Left cardiac atrium (tissue), 4 donors: ENCODE measurements around the gene PSMC3. TPM values are rescaled to one million over a fixed set of nuclear protein-coding genes. Genes with fewer than 3 reads are reported as not detected.

Experiments
- ATAC-seq, 2 donors: fragments of 200-7000 bp; cut with Tn5 transposase; one replicate each; pipeline ENCODE4 v1.9.1; 2020; ENCODE audit warnings: mild to moderate bottlenecking in 2 of 2, moderate library complexity in 2 of 2
- DNase-seq: peaks from one replicate; pipeline ENCODE4 v3.0.0-alpha.2; 2020
- intact Hi-C, 2 donors: fragments of 100-400 bp; cut with DNase I; formaldehyde crosslinking; loops; one replicate each; pipeline versions ENCODE4 v1.14.1 to v1.15.1; 2022 to 2023
- total RNA-seq, 2 donors: library from RNA; stranded (reverse); fragmentation: NEBNext Ultra II Directional; extraction: Animal tissue kit (Norgen Biotek cat#: 25700); gene quantifications; one replicate each; pipeline ENCODE4 v1.2.1, GENCODE V29; 2021
- donor health status: DM: no; HTN: yes; CAD: no.
- donor health status: DM: no; HTN: yes; CAD: no; lungs with severe emphysema.
- donor health status: DM: yes; HTN: yes; CAD: no.
- donor health status: Dilated cardiomyopathy.

The PSMC3 gene
- total RNA-seq, 2 donors from 2014 or later: 133 to 154 TPM

DNA sequence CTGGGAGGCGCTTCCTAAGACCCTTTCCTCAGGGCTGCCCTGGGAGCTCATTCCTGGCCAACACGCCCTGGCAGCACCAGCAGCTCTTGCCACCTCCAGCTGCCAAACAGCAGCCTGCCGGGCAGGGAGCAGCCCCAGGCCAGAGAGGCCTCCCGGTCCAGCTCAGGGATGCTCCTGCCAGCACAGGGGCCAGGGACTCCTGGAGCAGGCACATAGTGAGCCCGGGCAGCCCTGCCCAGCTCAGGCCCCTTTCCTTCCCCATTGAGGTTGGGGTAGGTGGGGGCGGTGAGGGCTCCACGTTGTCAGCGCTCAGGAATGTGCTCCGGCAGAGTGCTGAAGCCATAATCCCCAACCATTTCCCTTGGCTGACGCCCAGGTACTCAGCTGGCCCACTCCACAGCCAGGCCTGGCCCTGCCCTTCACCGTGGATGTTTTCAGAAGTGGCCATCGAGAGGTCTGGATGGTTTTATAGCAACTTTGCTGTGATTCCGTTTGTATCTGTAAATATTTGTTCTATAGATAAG, 10.2 kb downstream of the PSMC3 start:
- ATAC-seq (peak; percentile 82 to 90), DNase-seq (peak; percentile 90)
- intact Hi-C loops: no loop called here

DNA sequence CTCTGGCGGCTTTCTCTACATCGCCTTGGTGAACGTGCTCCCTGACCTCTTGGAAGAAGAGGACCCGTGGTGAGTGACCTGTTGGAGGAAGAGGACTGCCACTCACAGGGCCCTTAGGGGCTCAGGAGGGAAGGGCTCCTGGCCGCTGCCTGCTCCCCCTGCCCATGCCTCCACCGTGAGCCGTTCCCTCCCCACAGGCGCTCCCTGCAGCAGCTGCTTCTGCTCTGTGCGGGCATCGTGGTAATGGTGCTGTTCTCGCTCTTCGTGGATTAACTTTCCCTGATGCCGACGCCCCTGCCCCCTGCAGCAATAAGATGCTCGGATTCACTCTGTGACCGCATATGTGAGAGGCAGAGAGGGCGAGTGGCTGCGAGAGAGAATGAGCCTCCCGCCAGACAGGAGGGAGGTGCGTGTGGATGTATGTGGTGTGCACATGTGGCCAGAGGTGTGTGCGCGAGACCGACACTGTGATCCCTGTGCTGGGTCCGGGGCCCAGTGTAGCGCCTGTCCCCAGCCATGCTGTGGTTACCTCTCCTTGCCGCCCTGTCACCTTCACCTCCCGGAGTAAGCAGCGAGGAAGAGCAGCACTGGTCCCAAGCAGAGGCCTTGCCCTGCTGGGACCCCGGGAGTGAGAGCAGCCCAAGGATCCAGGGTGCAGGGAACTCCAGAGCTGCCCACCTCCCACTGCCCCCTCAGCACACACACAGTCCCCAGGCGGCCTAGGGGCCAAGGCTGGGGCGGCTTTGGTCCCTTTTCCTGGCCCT, 11.0 kb downstream of the PSMC3 start:
- peak in 1 of 2 donors; percentile 4 for ATAC-seq
- intact Hi-C loops: no loop called here
- DNase-seq: no peak

DNA sequence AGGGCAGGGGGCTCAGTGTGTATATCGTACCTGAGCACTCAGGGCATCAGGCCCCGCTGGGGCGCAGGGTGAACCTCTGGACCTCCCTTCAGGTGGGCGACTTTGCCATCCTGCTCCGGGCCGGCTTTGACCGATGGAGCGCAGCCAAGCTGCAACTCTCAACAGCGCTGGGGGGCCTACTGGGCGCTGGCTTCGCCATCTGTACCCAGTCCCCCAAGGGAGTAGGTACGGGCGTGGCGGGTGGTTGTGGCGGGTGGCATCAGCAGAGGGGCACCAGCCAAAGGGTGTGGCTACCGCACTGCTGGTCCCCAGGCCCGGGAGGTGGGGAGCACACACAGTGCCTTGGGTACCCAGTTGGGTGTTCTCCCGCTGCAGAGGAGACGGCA, 11.6 kb downstream of the PSMC3 start:
- DNase-seq: no peak
- no peak for ATAC-seq
- intact Hi-C loops: no loop called here

DNA sequence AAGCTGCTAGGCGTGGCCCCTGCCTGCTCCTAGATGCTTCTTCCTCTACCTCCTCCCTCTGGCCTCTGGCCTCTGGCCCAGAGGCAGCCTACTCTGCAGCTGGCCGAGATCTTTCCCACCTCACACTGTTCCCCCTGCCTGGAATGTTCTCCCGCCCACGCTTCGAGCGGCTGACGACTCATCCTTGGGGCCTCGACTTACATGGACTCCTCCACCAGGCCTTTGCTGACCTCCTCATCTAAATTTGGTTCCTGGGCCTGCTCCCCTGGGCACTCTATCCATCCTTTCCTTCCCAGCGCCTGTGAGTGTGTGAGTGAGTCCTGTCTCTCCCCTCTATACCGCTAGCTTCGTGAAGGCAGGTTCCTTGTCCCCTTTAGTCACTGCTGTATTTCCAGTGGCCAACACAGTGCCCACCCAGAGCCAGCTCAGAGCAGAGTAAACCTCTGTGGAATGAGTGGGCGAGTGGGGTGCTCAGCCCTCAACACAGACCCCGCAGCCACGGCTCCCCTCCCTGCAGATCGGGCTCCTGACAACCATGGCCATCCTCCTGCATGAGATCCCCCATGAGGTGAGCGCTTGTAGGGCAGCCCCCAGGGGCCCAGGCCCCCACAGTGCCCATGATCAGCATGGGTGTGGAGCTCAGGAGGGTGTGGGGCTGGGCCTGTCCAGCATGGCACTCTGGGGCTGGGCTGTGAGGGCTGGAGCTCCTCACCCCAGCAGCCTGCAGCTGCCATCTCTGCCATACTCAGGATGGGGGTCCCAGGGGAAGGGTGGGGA, 12.1 kb downstream of the PSMC3 start:
- DNase-seq: no peak
- peak in 1 of 2 donors; percentile 9 for ATAC-seq
- intact Hi-C loops: no loop called here

DNA sequence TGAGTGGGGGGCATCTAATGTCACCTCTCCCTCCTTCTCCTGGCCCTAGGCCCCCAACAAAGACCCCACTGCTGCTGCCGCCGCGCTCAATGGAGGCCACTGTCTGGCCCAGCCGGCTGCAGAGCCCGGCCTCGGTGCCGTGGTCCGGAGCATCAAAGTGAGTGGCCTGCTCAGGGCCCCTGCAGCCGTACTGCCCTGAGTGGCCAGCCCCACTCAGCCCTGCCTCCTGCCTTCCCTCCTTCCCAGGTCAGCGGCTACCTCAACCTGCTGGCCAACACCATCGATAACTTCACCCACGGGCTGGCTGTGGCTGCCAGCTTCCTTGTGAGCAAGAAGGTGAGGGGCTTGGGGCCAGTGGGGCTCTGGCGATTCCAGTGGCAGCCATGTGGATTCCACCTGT, 12.9 kb downstream of the PSMC3 start:
- intact Hi-C loops: no loop called here

DNA sequence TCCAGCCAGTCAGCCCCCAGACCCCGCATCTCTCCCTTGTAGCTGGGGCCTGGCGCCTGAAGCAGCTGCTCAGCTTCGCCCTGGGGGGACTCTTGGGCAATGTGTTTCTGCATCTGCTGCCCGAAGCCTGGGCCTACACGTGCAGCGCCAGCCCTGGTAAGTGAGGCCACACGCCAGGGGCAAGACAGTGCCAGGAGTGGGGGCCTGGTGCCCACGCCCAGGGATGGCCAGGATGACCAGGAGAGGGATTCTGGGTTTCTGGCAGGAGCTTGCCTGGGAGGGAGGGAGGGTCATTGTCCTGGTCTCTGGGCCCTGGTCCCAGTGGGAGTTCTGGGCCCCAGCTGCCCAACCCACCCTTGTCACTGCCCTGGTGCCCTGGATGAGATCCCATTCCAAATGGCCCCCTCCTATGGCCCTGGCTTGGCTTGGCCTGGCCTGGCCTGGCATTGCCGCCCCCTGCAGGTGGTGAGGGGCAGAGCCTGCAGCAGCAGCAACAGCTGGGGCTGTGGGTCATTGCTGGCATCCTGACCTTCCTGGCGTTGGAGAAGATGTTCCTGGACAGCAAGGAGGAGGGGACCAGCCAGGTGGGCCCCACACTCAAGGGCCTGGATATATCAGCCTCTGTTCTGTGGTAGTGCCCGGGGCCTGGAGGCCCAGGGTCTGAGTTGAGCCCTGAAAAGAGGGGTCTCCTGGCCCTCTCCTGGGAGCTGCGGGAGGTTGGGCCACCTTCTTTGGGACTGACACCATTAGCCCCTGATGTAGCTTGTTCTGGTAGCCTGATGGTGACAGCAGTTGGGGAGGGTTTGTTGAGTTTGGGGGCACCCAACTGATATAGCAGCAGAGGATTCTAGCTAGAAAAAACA, 14.1 kb downstream of the PSMC3 start:
- intact Hi-C loops: no loop called here
- no peak for DNase-seq
- no peak for ATAC-seq

More for the DNA sequence above, 12.9 kb downstream of the PSMC3 start:
- ATAC-seq (no peak), DNase-seq (no peak)

DNA sequence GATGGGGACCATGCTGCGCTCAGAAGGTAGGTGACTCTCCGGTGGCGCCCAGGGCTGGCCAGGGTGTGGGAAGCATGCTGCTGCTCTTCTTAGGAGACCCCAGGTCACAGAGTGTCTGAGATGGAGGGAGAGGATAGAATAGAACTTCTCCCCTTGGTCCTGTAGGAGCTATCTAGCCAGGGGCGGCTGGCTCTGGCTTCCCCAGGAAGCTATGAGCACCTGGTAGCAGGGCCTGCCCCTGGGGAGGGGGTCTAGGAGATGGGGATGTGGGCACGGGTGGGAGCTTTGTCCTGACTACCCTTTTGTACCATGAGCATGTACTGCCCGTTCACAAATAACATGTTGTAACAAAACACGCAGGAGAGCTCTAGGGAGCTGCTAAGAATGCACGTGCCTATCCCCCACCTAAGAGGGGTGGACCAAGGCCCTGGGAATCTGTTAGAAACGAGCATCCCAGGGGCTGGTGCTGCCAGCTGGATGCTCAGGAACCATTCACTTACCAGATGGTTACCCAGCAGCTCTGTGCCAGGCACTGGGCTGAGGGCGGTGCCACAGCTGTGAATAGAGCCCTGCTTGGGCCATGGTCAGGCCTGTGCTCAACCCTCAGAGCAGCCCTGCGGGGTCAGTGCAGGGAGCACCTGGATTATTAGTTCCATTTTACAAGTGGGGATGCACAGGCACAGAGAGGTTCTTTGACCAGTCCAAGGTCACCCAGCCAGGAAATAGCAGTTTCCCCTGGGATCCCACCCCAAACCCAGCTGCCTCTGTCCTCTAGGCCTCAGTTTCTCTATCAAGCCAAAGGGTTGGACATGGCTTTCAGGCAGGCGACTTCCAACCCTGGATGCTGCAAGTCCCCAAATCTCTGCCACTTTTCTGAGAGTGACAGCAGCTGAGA, 15.6 kb downstream of the PSMC3 start:
- intact Hi-C loops: no loop called here
- ATAC-seq (no peak), DNase-seq (no peak)

DNA sequence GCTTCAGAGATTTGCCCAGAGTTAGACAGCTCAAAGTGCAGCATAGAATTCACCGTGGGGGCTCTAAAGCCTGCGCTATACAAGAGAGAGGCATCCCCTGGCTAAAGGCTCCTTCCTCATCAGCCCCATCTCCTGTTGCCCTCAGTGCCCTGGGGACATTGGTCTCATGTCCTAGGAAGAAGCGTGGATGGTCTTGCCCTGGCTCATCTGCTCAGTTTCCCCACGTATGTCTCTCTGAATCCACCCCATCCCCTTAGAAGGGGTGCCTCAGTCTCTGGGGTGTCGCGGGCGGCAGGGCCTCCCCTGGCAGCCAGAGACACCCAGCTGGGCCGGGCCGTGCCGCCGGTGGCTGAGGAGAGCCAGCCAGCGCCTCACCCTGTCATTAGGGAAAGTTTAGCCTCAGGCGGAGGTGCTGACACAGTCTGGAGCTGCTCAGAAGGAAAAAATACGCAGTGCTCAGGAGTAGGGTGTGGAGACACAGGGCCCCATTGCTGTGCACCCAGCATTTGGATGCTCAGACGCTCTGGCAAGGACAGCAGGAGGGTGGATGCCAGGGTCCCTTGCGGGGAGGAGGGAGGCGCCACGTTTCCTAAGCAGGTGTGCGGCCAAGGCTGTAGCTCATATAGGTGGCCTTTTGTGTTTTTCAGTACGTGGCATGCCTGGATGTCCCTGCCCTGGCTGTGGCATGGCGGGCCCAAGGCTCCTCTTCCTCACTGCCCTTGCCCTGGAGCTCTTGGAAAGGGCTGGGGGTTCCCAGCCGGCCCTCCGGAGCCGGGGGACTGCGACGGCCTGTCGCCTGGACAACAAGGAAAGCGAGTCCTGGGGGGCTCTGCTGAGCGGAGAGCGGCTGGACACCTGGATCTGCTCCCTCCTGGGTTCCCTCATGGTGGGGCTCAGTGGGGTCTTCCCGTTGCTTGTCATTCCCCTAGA, 16.5 kb downstream of the PSMC3 start:
- intact Hi-C loops: no loop called here
- DNase-seq (no peak), ATAC-seq (no peak)

DNA sequence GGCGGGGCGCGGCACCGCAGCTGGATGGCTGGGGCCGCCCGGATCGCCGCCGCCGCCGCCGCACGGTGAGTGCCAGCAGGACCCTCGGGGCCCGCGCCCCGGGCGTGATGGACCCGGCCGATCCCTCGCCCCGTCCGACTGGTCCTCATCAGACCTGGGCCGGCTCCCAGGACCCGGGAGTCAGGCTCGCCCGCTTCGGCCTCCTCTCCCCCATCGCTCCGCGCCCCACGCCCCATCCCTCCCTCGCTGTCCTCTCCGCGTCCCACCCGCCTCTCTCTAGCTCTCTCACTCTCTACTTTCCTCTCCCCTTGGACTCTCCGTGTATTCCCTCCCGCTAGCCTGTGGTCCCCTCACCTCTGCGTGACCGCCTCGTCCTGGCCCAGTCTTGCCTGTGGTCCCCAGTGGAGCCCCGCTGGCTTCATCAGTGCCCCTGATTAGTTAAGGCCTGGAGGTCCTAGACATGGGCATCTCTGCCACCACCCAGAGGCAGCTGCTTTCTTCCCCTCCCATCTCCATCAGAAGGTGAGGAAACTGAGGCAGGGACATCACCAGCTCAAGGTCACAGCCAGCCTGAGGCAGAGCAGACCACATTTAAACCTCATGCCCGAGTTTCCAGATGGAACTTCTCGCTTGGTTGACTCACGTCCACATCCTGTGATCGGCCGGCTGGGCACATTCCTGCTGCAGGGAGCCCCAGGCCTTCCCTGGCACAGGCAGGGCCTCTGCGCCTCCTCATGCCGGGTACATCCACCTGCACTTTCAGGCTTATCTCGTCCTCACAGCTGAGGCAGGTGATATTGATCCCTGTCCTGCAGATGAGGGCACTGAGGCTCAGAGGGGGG, 17.4 kb downstream of the PSMC3 start:
- ATAC-seq (peak; percentile 2 to 12), DNase-seq (peak; percentile 69)
- intact Hi-C loops: no loop called here

DNA sequence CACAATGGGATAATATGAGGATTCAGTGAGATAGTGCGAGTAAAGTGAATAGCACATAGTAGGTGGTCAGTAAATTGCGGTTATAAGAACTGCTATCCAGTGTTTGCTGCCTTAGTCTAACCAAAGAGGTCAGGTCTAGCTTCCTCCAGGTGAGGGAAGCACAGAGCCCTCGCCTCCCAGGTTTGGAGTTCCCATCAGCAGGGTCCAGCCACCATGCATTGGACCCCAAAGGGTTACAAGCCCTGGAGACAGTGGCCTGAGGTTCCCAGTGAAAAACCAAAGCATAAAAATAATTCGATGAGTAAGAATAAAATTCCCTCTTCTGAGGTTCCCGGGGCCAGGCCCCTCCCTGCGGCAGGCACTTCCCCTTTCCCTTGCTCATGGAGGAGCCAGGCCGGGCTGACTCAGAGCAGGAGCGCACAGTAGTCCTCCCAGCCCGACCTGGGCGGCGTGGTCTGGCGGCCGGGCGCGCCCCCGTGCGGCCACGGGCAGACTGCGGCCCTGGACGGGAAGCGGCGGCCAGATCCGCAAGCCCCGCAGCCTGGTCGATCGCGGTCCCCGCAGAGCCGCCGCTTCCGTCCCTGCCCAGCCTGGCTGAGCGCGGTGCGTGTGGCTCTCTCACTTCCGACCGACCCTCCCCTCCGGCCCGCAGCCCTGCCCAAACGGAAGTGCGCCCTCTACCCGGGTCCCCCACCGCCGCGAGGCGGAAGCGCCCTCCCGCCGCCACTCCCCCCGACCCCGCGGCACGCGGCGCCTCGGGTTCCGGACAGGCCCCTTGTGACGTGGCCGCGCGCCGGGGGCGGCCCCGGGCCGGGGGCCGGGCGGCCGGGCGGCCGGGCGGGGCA, 18.3 kb downstream of the PSMC3 start, which contains the start of gene SLC39A13:
Gene SLC39A13, plus strand, starts transcription at position 845 of the 845 bp plus-strand sequence. CDS start 1,505 bp downstream, outside the sequence.
- intact Hi-C loops: no loop called here
- DNase-seq (peak; percentile 94), ATAC-seq (peak; percentile 91 to 93)

DNA sequence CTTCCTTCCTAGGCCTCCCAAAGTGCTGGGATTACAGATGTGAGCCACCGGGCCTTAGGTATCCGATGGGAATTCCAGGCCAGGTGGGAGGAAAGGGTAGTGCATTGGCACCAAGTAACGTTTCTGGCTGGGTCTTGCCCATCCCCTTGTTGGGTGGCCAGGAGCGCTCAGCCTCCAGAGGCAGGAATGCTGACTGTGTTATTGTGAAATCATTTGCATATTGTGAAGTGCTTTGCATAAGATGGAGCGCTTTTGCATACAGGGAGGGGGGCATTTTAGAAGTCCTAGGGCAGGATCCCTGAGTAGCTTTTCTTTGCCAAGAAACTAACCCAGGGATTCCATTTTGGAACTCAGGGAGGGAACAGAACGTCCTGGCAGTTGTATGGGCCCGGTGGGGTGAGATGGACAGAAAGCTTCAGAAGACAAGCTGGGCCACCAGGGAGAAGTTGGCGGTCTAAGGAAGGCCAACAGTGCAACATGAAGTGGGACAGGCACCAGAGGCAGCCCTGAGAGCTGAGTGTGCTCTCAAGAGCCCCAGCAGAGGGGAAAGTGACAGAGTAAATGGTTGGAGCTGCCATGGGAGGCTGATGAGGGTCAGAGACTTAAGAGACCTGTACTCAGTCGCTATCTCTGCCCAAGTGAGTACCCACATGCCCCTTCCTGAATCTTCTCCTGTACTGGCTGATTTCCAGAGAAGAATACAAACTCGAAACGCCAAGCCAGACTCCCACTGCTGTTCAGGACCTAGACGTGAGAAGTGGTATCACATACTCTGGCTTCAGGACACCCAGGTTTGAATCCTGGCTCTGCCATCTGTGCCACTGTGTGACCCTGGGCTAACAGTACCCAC, 19.1 kb downstream of the PSMC3 start:
- intact Hi-C loops: no loop called here
- no peak for DNase-seq
- peak in 1 of 2 donors; percentile 1 for ATAC-seq

DNA sequence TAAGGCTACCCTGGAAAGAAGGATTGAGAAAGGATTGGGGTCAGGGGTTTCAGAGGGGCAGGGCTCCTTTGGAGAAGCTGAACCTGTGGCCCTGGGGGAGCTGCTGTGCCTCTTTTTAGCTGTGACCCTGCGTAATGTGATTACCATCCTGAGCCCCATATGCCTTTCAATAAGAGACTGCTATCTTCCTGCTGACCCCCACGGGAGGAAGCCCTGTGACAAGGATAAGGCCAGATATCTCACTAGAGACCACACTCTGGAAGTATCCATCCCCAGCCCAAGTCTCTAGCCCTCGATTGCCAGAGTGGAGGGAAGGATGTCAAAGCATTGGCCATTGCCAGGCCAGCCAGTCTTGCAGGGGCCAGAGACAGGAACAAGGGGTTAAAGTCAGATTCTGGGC, 22.7 kb downstream of the PSMC3 start:
- DNase-seq: no peak
- no peak for ATAC-seq
- intact Hi-C loops: no loop called here

DNA sequence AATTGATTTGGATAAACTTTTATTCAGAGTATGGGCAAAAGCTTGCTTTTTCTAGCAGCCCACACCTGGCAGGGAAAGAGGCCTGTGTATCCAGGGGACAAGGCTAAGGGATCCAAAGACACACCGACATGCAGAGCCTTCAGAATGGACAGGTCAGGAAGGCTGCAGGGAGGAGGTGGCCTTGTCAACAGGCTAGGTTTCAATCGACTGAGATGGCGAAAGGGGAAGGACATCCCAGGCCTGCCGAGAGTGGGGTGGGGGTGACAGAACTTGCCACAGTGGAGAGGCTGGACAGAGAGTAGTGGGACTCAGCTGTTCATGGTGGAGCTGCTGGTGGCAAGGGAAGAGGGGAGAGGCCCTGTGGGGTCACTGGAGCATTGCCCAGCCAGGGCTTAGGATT, 23.1 kb downstream of the PSMC3 start:
- DNase-seq (no peak), ATAC-seq (no peak)
- intact Hi-C loops: no loop called here

DNA sequence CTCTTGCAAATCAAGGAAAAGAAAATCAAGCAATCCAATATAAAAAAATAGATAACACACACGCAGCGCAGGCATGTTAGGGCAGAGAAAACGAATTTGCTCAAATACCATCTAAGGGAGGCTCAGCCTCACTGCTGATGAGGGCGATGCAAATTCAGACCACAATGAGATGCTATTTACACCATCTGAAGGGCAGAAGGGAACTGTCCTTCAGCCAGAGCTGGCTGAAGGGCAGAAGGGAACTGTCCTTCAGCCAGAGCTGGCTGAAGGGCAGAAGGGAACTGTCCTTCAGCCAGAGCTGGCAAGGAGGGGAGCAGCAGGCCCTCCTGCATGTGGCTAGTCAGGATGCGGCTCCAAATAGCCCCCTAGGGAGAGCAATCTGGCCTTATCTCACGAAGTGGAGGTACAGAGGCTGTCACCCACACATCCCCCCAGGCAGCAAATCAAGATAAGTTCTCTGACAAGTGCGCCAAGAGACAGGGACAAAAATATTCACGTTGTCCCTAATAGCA, 25.4 kb downstream of the PSMC3 start:
- ATAC-seq (peak; percentile 78 to 87), DNase-seq (no peak)
- intact Hi-C loops: no loop called here
